WTC11 (cell line): Measurements from ENCODE around the gene SGSH. TPM values are rescaled to one million over a fixed set of nuclear protein-coding genes. Genes with fewer than 3 reads are reported as not detected.

Experiments
- ATAC-seq: fragments of 200-7000 bp; cut with Tn5 transposase; 2 replicates; pipeline ENCODE4 v1.10.0; 2021; ENCODE audit warnings: mild to moderate bottlenecking, moderate library complexity
- CTCF ChIA-PET: fragments of 300-600 bp; sonication (Branson Sonifier 250); formaldehyde crosslinking; loops from one replicate; lab custom pipeline; 2021; ENCODE audit warnings: antibody characterized with exemption; lab: Charles Lee
- POLR2A ChIA-PET: fragments of 350-600 bp; sonication (Branson Sonifier 250); formaldehyde crosslinking; loops from one replicate; lab custom pipeline; 2021; ENCODE audit warnings: antibody characterized with exemption; lab: Charles Lee
- DNase-seq: peaks from one replicate; pipeline ENCODE4 v3.0.0; 2021; ENCODE audit warnings: low spot score
- H3K27ac Mint-ChIP-seq: 2 replicates; pipeline ENCODE4 v1.8.0; 2021; ENCODE audit warnings: mixed read lengths
- H3K27me3 Mint-ChIP-seq: 2 replicates; pipeline ENCODE4 v1.8.0; 2021; ENCODE audit warnings: low read depth, mild to moderate bottlenecking, moderate library complexity, mixed read lengths
- H3K36me3 Mint-ChIP-seq: 2 replicates; pipeline ENCODE4 v1.8.0; 2021; ENCODE audit warnings: mixed read lengths
- H3K4me1 Mint-ChIP-seq: 2 replicates; pipeline ENCODE4 v1.8.0; 2022; ENCODE audit warnings: mixed read lengths
- H3K4me3 Mint-ChIP-seq: 2 replicates; pipeline ENCODE4 v1.8.0; 2021; ENCODE audit warnings: mild to moderate bottlenecking, moderate library complexity, mixed read lengths
- H3K9me3 Mint-ChIP-seq: 2 replicates; pipeline ENCODE4 v1.8.0; 2021; ENCODE audit warnings: mixed read lengths
- ATF3 ChIP-seq: sonication (generic); formaldehyde crosslinking; conservative IDR thresholded peaks from 2 replicates; pipeline ENCODE4 v1.8.1; 2022; ENCODE audit warnings: mild to moderate bottlenecking, missing genetic modification reagents
- GABPB1 ChIP-seq: sonication (generic); formaldehyde crosslinking; IDR thresholded peaks from 2 replicates; pipeline ENCODE4 v1.8.1; 2023; ENCODE audit warnings: mild to moderate bottlenecking, missing genetic modification reagents
- NFE2L1 ChIP-seq: sonication (generic); formaldehyde crosslinking; IDR thresholded peaks from 2 replicates; pipeline ENCODE4 v1.8.1; 2023; ENCODE audit warnings: missing genetic modification reagents
- NFYB ChIP-seq: sonication (generic); formaldehyde crosslinking; conservative IDR thresholded peaks from 2 replicates; pipeline ENCODE4 v1.8.0; 2022; ENCODE audit warnings: low read depth, missing genetic modification reagents
- SMAD4 ChIP-seq: sonication (generic); formaldehyde crosslinking; IDR thresholded peaks from 2 replicates; pipeline ENCODE4 v1.8.0; 2022; ENCODE audit warnings: mild to moderate bottlenecking, missing genetic modification reagents
- ZNF317 ChIP-seq: sonication (generic); formaldehyde crosslinking; IDR thresholded peaks from 2 replicates; pipeline ENCODE4 v1.8.1; 2023; ENCODE audit warnings: low read depth, mild to moderate bottlenecking, moderate library complexity, missing genetic modification reagents, borderline replicate concordance
- ZNF416 ChIP-seq: fragments of 250-450 bp; sonication (Bioruptor Pico); IDR thresholded peaks from 2 replicates; pipeline ENCODE4 v1.9.0; 2021; ENCODE audit warnings: mild to moderate bottlenecking, inconsistent platforms
- ZNF423 ChIP-seq: fragments of 250-450 bp; sonication (Bioruptor Pico); IDR thresholded peaks from 2 replicates; pipeline ENCODE4 v2.1.2; 2022; ENCODE audit warnings: mild to moderate bottlenecking, moderate library complexity
- ZNF512 ChIP-seq: sonication (generic); formaldehyde crosslinking; IDR thresholded peaks from 2 replicates; pipeline ENCODE4 v1.8.1; 2022; ENCODE audit warnings: missing genetic modification reagents, borderline replicate concordance
- ZSCAN18 ChIP-seq: fragments of 250-450 bp; sonication (Bioruptor Pico); IDR thresholded peaks from 2 replicates; pipeline ENCODE4 v2.1.2; 2022; ENCODE audit warnings: mild to moderate bottlenecking, moderate library complexity
- total RNA-seq: library from RNA; stranded (reverse); gene quantifications from 3 replicates; pipeline ENCODE4 v1.2.3, GENCODE V29; 2021
- TF ChIP-seq, protein P1 (sequence below): sonication (generic); formaldehyde crosslinking; IDR thresholded peaks from 2 replicates; pipeline ENCODE4 v1.8.0; 2022; ENCODE audit warnings: missing genetic modification reagents
- TF ChIP-seq, protein P2 (sequence below): sonication (generic); formaldehyde crosslinking; conservative IDR thresholded peaks from 2 replicates; pipeline ENCODE4 v1.8.1; 2023; ENCODE audit warnings: mild to moderate bottlenecking, low read depth, missing genetic modification reagents, moderate library complexity

SGSH gene
- total RNA-seq, 1 experiment from 2014 or later: 27.7 TPM

GRCh38 chr17:80269405-80269807 is 49.3 kb upstream of the SGSH start (continued):
- TF ChIP-seq, protein P1, sequence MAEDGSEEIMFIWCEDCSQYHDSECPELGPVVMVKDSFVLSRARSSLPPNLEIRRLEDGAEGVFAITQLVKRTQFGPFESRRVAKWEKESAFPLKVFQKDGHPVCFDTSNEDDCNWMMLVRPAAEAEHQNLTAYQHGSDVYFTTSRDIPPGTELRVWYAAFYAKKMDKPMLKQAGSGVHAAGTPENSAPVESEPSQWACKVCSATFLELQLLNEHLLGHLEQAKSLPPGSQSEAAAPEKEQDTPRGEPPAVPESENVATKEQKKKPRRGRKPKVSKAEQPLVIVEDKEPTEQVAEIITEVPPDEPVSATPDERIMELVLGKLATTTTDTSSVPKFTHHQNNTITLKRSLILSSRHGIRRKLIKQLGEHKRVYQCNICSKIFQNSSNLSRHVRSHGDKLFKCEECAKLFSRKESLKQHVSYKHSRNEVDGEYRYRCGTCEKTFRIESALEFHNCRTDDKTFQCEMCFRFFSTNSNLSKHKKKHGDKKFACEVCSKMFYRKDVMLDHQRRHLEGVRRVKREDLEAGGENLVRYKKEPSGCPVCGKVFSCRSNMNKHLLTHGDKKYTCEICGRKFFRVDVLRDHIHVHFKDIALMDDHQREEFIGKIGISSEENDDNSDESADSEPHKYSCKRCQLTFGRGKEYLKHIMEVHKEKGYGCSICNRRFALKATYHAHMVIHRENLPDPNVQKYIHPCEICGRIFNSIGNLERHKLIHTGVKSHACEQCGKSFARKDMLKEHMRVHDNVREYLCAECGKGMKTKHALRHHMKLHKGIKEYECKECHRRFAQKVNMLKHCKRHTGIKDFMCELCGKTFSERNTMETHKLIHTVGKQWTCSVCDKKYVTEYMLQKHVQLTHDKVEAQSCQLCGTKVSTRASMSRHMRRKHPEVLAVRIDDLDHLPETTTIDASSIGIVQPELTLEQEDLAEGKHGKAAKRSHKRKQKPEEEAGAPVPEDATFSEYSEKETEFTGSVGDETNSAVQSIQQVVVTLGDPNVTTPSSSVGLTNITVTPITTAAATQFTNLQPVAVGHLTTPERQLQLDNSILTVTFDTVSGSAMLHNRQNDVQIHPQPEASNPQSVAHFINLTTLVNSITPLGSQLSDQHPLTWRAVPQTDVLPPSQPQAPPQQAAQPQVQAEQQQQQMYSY (CRISPR knock-in tag): no peak
- TF ChIP-seq NFE2L1 (CRISPR knock-in tag) (no peak), ZNF512 (CRISPR knock-in tag) (no peak), SMAD4 (CRISPR knock-in tag) (no peak), ZNF423 (CRISPR knock-in tag) (no peak), ATF3 (CRISPR knock-in tag) (no peak), ZNF416 (CRISPR knock-in tag) (no peak), ZNF317 (no peak), NFYB (no peak)

DNA sequence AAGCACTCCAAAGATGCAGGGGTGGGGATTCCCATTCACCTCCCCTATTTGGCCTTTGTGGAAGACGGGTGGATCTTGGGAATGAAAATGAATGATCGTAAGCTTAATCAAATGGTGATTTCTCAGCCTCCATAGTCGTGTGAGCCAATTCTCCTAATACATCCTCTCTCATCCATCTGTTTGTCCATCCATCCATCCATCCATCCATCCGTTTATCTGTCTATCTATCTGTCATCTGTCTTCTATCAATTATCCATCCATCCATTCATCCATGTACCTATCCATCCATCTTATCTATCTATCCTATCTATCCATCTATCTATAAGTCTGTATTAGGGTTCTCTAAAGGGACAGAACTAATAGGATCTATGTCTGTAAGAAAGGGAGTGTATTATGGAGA is 48.3 kb upstream of the SGSH start:
- no peak overlapping the region for H3K4me3 Mint-ChIP-seq
- POLR2A ChIA-PET: interaction anchor here (0.7 kb wide), 1 partner anchor 430 kb away, joined by 3 read pairs; no protein-coding TSS in a partner anchor
- no peaks in the 10 kb centered on the region for H3K27me3 Mint-ChIP-seq
- peaks cover 17% of the 10 kb centered on the region for H3K4me1 Mint-ChIP-seq
- no peak for DNase-seq
- peaks cover 30% of the 10 kb centered on the region for H3K36me3 Mint-ChIP-seq
- TF ChIP-seq, protein P2, sequence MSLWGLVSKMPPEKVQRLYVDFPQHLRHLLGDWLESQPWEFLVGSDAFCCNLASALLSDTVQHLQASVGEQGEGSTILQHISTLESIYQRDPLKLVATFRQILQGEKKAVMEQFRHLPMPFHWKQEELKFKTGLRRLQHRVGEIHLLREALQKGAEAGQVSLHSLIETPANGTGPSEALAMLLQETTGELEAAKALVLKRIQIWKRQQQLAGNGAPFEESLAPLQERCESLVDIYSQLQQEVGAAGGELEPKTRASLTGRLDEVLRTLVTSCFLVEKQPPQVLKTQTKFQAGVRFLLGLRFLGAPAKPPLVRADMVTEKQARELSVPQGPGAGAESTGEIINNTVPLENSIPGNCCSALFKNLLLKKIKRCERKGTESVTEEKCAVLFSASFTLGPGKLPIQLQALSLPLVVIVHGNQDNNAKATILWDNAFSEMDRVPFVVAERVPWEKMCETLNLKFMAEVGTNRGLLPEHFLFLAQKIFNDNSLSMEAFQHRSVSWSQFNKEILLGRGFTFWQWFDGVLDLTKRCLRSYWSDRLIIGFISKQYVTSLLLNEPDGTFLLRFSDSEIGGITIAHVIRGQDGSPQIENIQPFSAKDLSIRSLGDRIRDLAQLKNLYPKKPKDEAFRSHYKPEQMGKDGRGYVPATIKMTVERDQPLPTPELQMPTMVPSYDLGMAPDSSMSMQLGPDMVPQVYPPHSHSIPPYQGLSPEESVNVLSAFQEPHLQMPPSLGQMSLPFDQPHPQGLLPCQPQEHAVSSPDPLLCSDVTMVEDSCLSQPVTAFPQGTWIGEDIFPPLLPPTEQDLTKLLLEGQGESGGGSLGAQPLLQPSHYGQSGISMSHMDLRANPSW (CRISPR knock-in tag): no peak
- H3K27ac Mint-ChIP-seq: no peak overlapping the region
- H3K9me3 Mint-ChIP-seq: no peaks in the 10 kb centered on the region
- CTCF ChIA-PET: no interaction called here
- no peak for ATAC-seq

DNA sequence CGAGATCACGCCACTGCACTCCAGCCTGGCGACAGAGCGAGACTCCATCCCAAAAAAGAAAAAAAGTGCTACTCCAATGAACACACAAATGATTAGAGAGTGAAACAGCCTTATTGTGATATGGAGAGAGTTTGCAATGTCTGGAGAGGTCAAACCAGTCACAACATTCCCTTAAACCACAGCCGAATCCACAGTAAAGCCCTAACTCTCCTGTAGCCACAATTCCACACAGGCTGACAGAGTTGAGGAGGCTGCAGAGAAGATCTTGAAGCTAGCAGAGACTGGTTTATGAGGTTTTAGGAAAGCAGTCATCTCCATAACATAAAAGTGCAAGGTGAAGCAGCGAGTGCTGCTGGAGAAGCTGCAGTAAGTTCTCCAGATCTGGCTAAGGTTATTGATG is 47.3 kb upstream of the SGSH start:
- H3K36me3 Mint-ChIP-seq: peaks cover 30% of the 10 kb centered on the region
- DNase-seq (no peak), ATAC-seq (no peak)
- no peaks in the 10 kb centered on the region for H3K27me3 Mint-ChIP-seq
- H3K9me3 Mint-ChIP-seq: no peaks in the 10 kb centered on the region
- H3K27ac Mint-ChIP-seq: no peak overlapping the region; the same call in 1 of the 2 replicates
- CTCF ChIA-PET: no interaction called here
- H3K4me1 Mint-ChIP-seq: peaks cover 27% of the 10 kb centered on the region
- H3K4me3 Mint-ChIP-seq: no peak overlapping the region
- POLR2A ChIA-PET: no interaction called here
- TF ChIP-seq ZSCAN18 (CRISPR knock-in tag) (no peak), GABPB1 (CRISPR knock-in tag) (no peak)
- TF ChIP-seq, all 79 proteins: peak for 0
